Adrenal gland (tissue), 12 donors: ENCODE data around the gene IQGAP3. TPM values are rescaled to one million over a fixed set of nuclear protein-coding genes. Genes with fewer than 3 reads are reported as not detected.
A peak's percentile ranks its signal among the peaks of the same experiment; 100 is the strongest.

ENCODE experiments used
- DNase-seq, 7 donors: peaks; one replicate each; pipeline ENCODE4 v3.0.0-alpha.2; 2019 to 2020
- H3K27ac ChIP-seq, 5 donors: fragments of 200-600 bp; sonication (generic) in 4 of 5; 1 replicate in 3 of 5; 2 replicates in 2 of 5; pipeline versions ENCODE4 v1.5.1 to v1.8.0; 2016 to 2020; ENCODE audit warnings: mild to moderate bottlenecking in 1 of 5
- H3K27me3 ChIP-seq: fragments of 200-600 bp; 2 replicates; pipeline ENCODE4 v1.8.0; 2021
- H3K36me3 ChIP-seq, 2 donors: fragments of 200-600 bp; replicated peaks in 1 of 2; 1 replicate in 1 of 2; 2 replicates in 1 of 2; pipeline versions ENCODE4 v1.5.1 to v1.8.0; 2018 to 2022
- H3K4me1 ChIP-seq, 2 donors: fragments of 200-600 bp; replicated peaks in 1 of 2; 1 replicate in 1 of 2; 2 replicates in 1 of 2; pipeline versions ENCODE4 v1.5.1 to v1.8.0; 2018 to 2021
- H3K4me3 ChIP-seq, 4 donors: fragments of 200-600 bp; sonication (generic) in 3 of 4; one replicate each; pipeline ENCODE4 v1.5.1; 2016 to 2018
- H3K9me3 ChIP-seq, 3 donors: fragments of 200-600 bp; sonication (generic) in 1 of 3; replicated peaks in 1 of 3; 1 replicate in 2 of 3; 2 replicates in 1 of 3; pipeline versions ENCODE4 v1.5.1 to v1.8.0; 2016 to 2021
- POLR2A ChIP-seq, 2 donors: fragments of 450-650 bp; IDR thresholded peaks; one replicate each; pipeline ENCODE4 v1.6.1; 2017; ENCODE audit warnings: antibody characterized with exemption in 2 of 2, mild to moderate bottlenecking in 2 of 2, moderate library complexity in 1 of 2
- WGBS, 4 donors: extraction: QIAGEN DNeasy Blood & Tissue Kit in 2 of 4; methylation state at CpG; one replicate each; pipeline versions ENCODE4 v1.1.5 to v1.1.7; 2013 to 2017; 5-methylcytosine and 5-hydroxymethylcytosine counted together
- intact Hi-C, 2 donors: fragments of 100-400 bp; cut with DNase I; formaldehyde crosslinking; loops; one replicate each; pipeline versions ENCODE4 v1.14.1 to v1.15.0; 2022 to 2023
- polyA plus RNA-seq, 3 donors: library from polyadenylated mRNA; stranded (reverse); fragments of 200-250 nt in 2 of 3; fragments of 350-450 nt in 1 of 3; fragmentation: Illumina TruSeq in 1 of 3; extraction: RNeasy Lipid Tissue Mini Kit (QIAGEN cat#74804) in 1 of 3; gene quantifications; one replicate each; pipeline ENCODE4 v1.2.3, GENCODE V29; 2013 to 2014
- total RNA-seq, 9 donors: library from RNA; depleted of rRNA in 4 of 9; stranded (reverse); fragments of >200 nt in 4 of 9; fragments of 120-200 nt in 1 of 9; fragmentation: NEBNext Ultra II Directional in 1 of 9; extraction: Animal tissue kit (Norgen Biotek cat#: 25700) in 1 of 9; gene quantifications; one replicate each; pipeline versions ENCODE4 v1.1.0 to v1.2.4, GENCODE V29; 2013 to 2023
- TF ChIP-seq, protein P1 (sequence below), 6 experiments: fragments of 450-650 bp in 4 of 6; fragments of 200-600 bp in 2 of 6; sonication (generic) in 1 of 6; IDR thresholded peaks; 1 replicate in 5 of 6; 2 replicates in 1 of 6; pipeline versions ENCODE4 v1.5.1 to v1.8.0; 2016 to 2021; ENCODE audit warnings: antibody characterized with exemption in 6 of 6, mild to moderate bottlenecking in 2 of 6, moderate library complexity in 1 of 6
- donor health status: healthy with polysubstance abuse.
- donor health status: Bipolar disorder and iron deficiency.
- donor health status: DM: yes; HTN: yes; CAD: no.
- donor health status: DM: no; HTN: no; CAD: no.
- donor health status: DM: no; HTN: no; CAD: no.
- donor health status: DM: yes; HTN: yes; CAD: no.

The IQGAP3 gene
- total and polyA plus RNA-seq, 12 donors, result 0.16 to 5.3 (median 0.80) TPM

- DNase-seq, result no peak
- Histone ChIP-seq H3K4me1 (peaks cover 6 to 13% of the 10 kb centered on the region in 2 donors), H3K9me3 (no peaks in the 10 kb centered on the region), H3K36me3 (peaks cover 0 to 37% of the 10 kb centered on the region in 2 donors), H3K27me3 (no peaks in the 10 kb centered on the region), H3K27ac (no peak overlapping the region), H3K4me3 (no peak overlapping the region)
- WGBS, 4 donors, result 60 to 83% (median 76%) methylated on average over 7 to 8 of the region's 8 CpGs
- intact Hi-C loops, result no loop called here
- TF ChIP-seq POLR2A (IDR thresholded peaks at IDR 0.05), result no peak
- TF ChIP-seq, protein P1, sequence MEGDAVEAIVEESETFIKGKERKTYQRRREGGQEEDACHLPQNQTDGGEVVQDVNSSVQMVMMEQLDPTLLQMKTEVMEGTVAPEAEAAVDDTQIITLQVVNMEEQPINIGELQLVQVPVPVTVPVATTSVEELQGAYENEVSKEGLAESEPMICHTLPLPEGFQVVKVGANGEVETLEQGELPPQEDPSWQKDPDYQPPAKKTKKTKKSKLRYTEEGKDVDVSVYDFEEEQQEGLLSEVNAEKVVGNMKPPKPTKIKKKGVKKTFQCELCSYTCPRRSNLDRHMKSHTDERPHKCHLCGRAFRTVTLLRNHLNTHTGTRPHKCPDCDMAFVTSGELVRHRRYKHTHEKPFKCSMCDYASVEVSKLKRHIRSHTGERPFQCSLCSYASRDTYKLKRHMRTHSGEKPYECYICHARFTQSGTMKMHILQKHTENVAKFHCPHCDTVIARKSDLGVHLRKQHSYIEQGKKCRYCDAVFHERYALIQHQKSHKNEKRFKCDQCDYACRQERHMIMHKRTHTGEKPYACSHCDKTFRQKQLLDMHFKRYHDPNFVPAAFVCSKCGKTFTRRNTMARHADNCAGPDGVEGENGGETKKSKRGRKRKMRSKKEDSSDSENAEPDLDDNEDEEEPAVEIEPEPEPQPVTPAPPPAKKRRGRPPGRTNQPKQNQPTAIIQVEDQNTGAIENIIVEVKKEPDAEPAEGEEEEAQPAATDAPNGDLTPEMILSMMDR (IDR thresholded peaks at IDR 0.05), result no peak
Measured at GRCh38 chr1:156592910-156593660, 20.7 kb upstream of the IQGAP3 start.

DNA sequence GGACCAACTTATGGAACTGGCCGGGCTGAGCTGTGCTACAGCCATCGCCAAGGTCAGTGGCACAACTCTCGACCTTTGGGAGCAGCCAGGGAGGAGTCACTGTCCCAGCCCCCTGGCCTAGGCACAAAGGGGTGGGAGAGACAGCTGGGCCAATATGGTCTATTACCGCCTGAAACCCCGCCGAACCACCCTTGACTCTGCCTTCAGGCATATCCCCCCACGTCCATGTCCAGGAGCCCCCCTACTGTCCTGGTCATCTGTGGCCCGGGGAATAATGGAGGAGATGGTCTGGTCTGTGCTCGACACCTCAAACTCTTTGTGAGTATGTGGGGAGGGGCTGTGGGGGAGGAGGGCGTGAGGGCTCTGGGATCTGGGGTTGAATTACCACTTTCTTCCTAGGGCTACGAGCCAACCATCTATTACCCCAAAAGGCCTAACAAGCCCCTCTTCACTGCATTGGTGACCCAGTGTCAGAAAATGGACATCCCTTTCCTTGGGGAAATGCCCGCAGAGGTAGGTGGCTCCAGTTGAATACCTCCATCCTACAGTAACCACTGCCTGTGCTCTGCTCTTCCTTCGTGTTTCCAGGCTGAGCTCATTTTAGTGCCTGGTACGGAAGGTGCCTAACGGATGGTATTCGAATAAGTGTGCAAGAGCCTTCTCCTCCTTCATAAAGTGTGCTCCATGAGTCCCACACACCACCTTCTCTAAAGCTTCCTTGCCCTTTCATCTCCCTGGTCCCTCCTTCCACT, 20.0 kb upstream of the IQGAP3 start:
- peak overlapping the region in 4 of 5 donors; percentile 72 to 90 (median 78) for H3K27ac ChIP-seq
- peak overlapping the region; percentile 8 to 88 (median 68) for H3K4me3 ChIP-seq
- 57 to 88% (median 63%) methylated on average over 6 to 16 of the region's 16 CpGs for WGBS, 4 donors
- no peaks in the 10 kb centered on the region for H3K9me3 ChIP-seq
- H3K4me1 ChIP-seq, result peaks cover 6 to 13% of the 10 kb centered on the region in 2 donors
- H3K27me3 ChIP-seq, result no peaks in the 10 kb centered on the region
- TF ChIP-seq, protein P1 (IDR thresholded peaks at IDR 0.05), result no peak
- TF ChIP-seq POLR2A (IDR thresholded peaks at IDR 0.05), result no peak
- peaks cover 0 to 30% of the 10 kb centered on the region in 2 donors for H3K36me3 ChIP-seq
- DNase-seq, result no peak
- intact Hi-C loops, result no loop called here

GRCh38 chr1:156591432-156592157, 19.2 kb upstream of the IQGAP3 start, which contains the start of gene NAXE:
Gene NAXE, plus strand, starts transcription at chr1:156591776. Its CDS starts 29 bp downstream, at chr1:156591805.
- 0 to 1% (median 0%) methylated on average over 1 to 60 of the region's 60 CpGs for WGBS, 4 donors
- Histone ChIP-seq H3K27ac (peak within 1 kb of the TSS; percentile 63 to 90 (median 76)), H3K4me3 (peak within 1 kb of the TSS; percentile 8 to 88 (median 68)), H3K4me1 (peaks cover 6 to 13% of the 10 kb centered on the region in 2 donors), H3K27me3 (no peaks in the 10 kb centered on the region), H3K9me3 (no peaks in the 10 kb centered on the region), H3K36me3 (peaks cover 0 to 22% of the 10 kb centered on the region in 2 donors)
- intact Hi-C loops, result no loop called here
- peak in 1 of 2 donors; percentile 62 for TF ChIP-seq POLR2A (IDR thresholded peaks at IDR 0.05)
- TF ChIP-seq, protein P1 (IDR thresholded peaks at IDR 0.05), result no peak
- DNase-seq, result peak; percentile 65 to 77 (median 72)

DNA sequence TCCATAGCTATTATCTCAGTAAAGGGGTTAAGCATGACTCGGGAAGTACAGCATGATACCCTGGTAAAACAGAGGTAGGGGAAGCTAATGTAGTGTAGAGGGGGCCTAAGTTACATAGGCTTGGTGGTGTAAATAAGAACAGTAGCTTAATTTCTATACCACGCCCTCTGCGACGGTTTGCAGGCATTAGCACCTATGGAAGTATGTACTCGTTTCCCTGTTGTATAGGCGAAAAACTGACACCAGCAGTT, 18.7 kb upstream of the IQGAP3 start:
- TF ChIP-seq, protein P1 (IDR thresholded peaks at IDR 0.05), result no peak
- no peak for TF ChIP-seq POLR2A (IDR thresholded peaks at IDR 0.05)
- H3K9me3 ChIP-seq, result no peaks in the 10 kb centered on the region
- H3K27ac ChIP-seq, result peak overlapping the region; percentile 63 to 90 (median 76)
- intact Hi-C loops, result no loop called here
- H3K4me1 ChIP-seq, result peaks cover 6 to 13% of the 10 kb centered on the region in 2 donors
- no peaks in the 10 kb centered on the region for H3K27me3 ChIP-seq
- no peak for DNase-seq
- 24 to 28% (median 26%) methylated on average over 6 of the region's 6 CpGs for WGBS, 4 donors
- peak overlapping the region in 3 of 4 donors; percentile 5 to 88 (median 77) for H3K4me3 ChIP-seq
- H3K36me3 ChIP-seq, result peaks cover 0 to 19% of the 10 kb centered on the region in 2 donors
